Mucosa of stomach (tissue), 1 donor: Measurements from ENCODE around the gene MYO1H.

Source experiments
- H3K27me3 ChIP-seq: one replicate; pipeline ENCODE4 v1.7.0; 2013; ENCODE audit warnings: mild to moderate bottlenecking, low read length; ENCODE audit not compliant: control insufficient read depth, insufficient read depth
- H3K36me3 ChIP-seq: one replicate; pipeline ENCODE4 v1.7.0; 2013; ENCODE audit warnings: low read length; ENCODE audit not compliant: control insufficient read depth, insufficient read depth
- H3K4me1 ChIP-seq: one replicate; pipeline ENCODE4 v1.7.0; 2013; ENCODE audit warnings: mild to moderate bottlenecking, low read length; ENCODE audit not compliant: control insufficient read depth, insufficient read depth
- H3K4me3 ChIP-seq: one replicate; pipeline ENCODE4 v1.7.0; 2013; ENCODE audit warnings: low read length
- H3K9ac ChIP-seq: one replicate; pipeline ENCODE4 v1.7.0; 2013; ENCODE audit warnings: mild to moderate bottlenecking, low read length, moderate library complexity
- H3K9me3 ChIP-seq: one replicate; pipeline ENCODE4 v1.7.0; 2013; ENCODE audit warnings: mild to moderate bottlenecking, low read length, moderate library complexity; ENCODE audit not compliant: control insufficient read depth
- donor health status: Pancreatic carcinoma.

The MYO1H gene

GRCh38 chr12:109460538-109460937 lies 112.8 kb downstream of the MYO1H start:
- no peaks in the 10 kb centered on the region for H3K27me3 ChIP-seq
- peaks cover 50% of the 10 kb centered on the region for H3K4me1 ChIP-seq
- H3K36me3 ChIP-seq: peaks cover 7% of the 10 kb centered on the region
- no peak overlapping the region for H3K4me3 ChIP-seq
- no peaks in the 10 kb centered on the region for H3K9me3 ChIP-seq
- H3K9ac ChIP-seq: peak overlapping the region; percentile 35

GRCh38 chr12:109461049-109461845 lies 113.5 kb downstream of the MYO1H start:
- Histone ChIP-seq H3K9ac (peak overlapping the region; percentile 35), H3K9me3 (no peaks in the 10 kb centered on the region)

GRCh38 chr12:109461846-109462756 lies 114.4 kb downstream of the MYO1H start:
- no peak overlapping the region for H3K4me3 ChIP-seq
- no peaks in the 10 kb centered on the region for H3K9me3 ChIP-seq
- no peaks in the 10 kb centered on the region for H3K27me3 ChIP-seq
- H3K4me1 ChIP-seq: peaks cover 50% of the 10 kb centered on the region
- H3K9ac ChIP-seq: peak overlapping the region; percentile 35
- H3K36me3 ChIP-seq: peaks cover 7% of the 10 kb centered on the region

More at GRCh38 chr12:109461049-109461845, 113.5 kb downstream of the MYO1H start:
- H3K27me3 ChIP-seq: no peaks in the 10 kb centered on the region
- no peak overlapping the region for H3K4me3 ChIP-seq
- H3K36me3 ChIP-seq: peaks cover 7% of the 10 kb centered on the region
- H3K4me1 ChIP-seq: peaks cover 50% of the 10 kb centered on the region

GRCh38 chr12:109462868-109463692 lies 115.4 kb downstream of the MYO1H start:
- H3K27me3 ChIP-seq: no peaks in the 10 kb centered on the region
- H3K36me3 ChIP-seq: peaks cover 7% of the 10 kb centered on the region
- H3K9ac ChIP-seq: peak overlapping the region; percentile 28
- peaks cover 45% of the 10 kb centered on the region for H3K4me1 ChIP-seq
- no peaks in the 10 kb centered on the region for H3K9me3 ChIP-seq
- no peak overlapping the region for H3K4me3 ChIP-seq

GRCh38 chr12:109463756-109464155 lies 116.1 kb downstream of the MYO1H start:
- peaks cover 43% of the 10 kb centered on the region for H3K4me1 ChIP-seq
- H3K27me3 ChIP-seq: no peaks in the 10 kb centered on the region
- H3K9me3 ChIP-seq: no peaks in the 10 kb centered on the region
- peaks cover 7% of the 10 kb centered on the region for H3K36me3 ChIP-seq
- peak overlapping the region; percentile 12 for H3K9ac ChIP-seq
- H3K4me3 ChIP-seq: no peak overlapping the region

- Histone ChIP-seq H3K9me3 (no peaks in the 10 kb centered on the region), H3K9ac (no peak overlapping the region), H3K27me3 (no peaks in the 10 kb centered on the region), H3K4me3 (no peak overlapping the region), H3K36me3 (peaks cover 7% of the 10 kb centered on the region), H3K4me1 (peaks cover 43% of the 10 kb centered on the region)
Observed at GRCh38 chr12:109464642-109465351, 117.1 kb downstream of the MYO1H start.

GRCh38 chr12:109466305-109466704 lies 118.6 kb downstream of the MYO1H start:
- no peaks in the 10 kb centered on the region for H3K27me3 ChIP-seq
- no peaks in the 10 kb centered on the region for H3K9me3 ChIP-seq
- no peak overlapping the region for H3K9ac ChIP-seq
- H3K4me1 ChIP-seq: peaks cover 29% of the 10 kb centered on the region
- no peak overlapping the region for H3K4me3 ChIP-seq
- H3K36me3 ChIP-seq: no peaks in the 10 kb centered on the region

- Histone ChIP-seq H3K4me1 (peaks cover 23% of the 10 kb centered on the region), H3K9ac (no peak overlapping the region), H3K36me3 (no peaks in the 10 kb centered on the region), H3K9me3 (no peaks in the 10 kb centered on the region), H3K27me3 (no peaks in the 10 kb centered on the region), H3K4me3 (no peak overlapping the region)
Observed at GRCh38 chr12:109466821-109467220, 119.1 kb downstream of the MYO1H start.

- H3K27me3 ChIP-seq: no peaks in the 10 kb centered on the region
- H3K4me1 ChIP-seq: peaks cover 11% of the 10 kb centered on the region
- no peak overlapping the region for H3K4me3 ChIP-seq
- H3K36me3 ChIP-seq: no peaks in the 10 kb centered on the region
- no peaks in the 10 kb centered on the region for H3K9me3 ChIP-seq
- H3K9ac ChIP-seq: no peak overlapping the region
Observed at GRCh38 chr12:109467978-109468676, 120.4 kb downstream of the MYO1H start.

GRCh38 chr12:109469517-109469916 lies 121.8 kb downstream of the MYO1H start:
- Histone ChIP-seq H3K9ac (no peak overlapping the region), H3K4me1 (no peaks in the 10 kb centered on the region), H3K4me3 (no peak overlapping the region), H3K27me3 (no peaks in the 10 kb centered on the region), H3K36me3 (no peaks in the 10 kb centered on the region), H3K9me3 (no peaks in the 10 kb centered on the region)

- H3K27me3 ChIP-seq: no peaks in the 10 kb centered on the region
- H3K4me1 ChIP-seq: peaks cover 8% of the 10 kb centered on the region
- H3K9me3 ChIP-seq: no peaks in the 10 kb centered on the region
- H3K36me3 ChIP-seq: no peaks in the 10 kb centered on the region
- no peak overlapping the region for H3K4me3 ChIP-seq
- no peak overlapping the region for H3K9ac ChIP-seq
Observed at GRCh38 chr12:109473006-109473405, 125.3 kb downstream of the MYO1H start.
